ENCODE results near the gene FSTL5. TPM values are rescaled to one million over a fixed set of nuclear protein-coding genes. Genes with fewer than 3 reads are reported as not detected.

The FSTL5 gene
- total RNA-seq, 1 experiment from 2014 or later, result 29.4 TPM

GRCh38 chr4:161642708-161643107 is 521.1 kb downstream of the FSTL5 start:
- POLR2A ChIA-PET (ENCODE audit: unreplicated experiment), result no interaction called here
- H3K27me3 ChIP-seq (ENCODE audit: insufficient read depth, low read depth), result no peaks in the 10 kb centered on the region
- no peaks in the 10 kb centered on the region for H3K4me1 ChIP-seq (replicated peaks; ENCODE audit: insufficient read depth)
- CTCF ChIA-PET, result no interaction called here
- H3K9me2 ChIP-seq (ENCODE audit: insufficient read depth), result no peaks in the 10 kb centered on the region
- no peak overlapping the region for H3K4me2 ChIP-seq
- H3K9me3 ChIP-seq (ENCODE audit: insufficient read depth, low read depth), result no peaks in the 10 kb centered on the region
- H4K20me1 ChIP-seq (ENCODE audit: insufficient read depth), result no peaks in the 10 kb centered on the region
- no peak for DNase-seq
- H3K36me3 ChIP-seq (ENCODE audit: low read depth), result no peaks in the 10 kb centered on the region
- TF ChIP-seq EZH2 (IDR thresholded peaks at IDR 0.05; ENCODE audit: low read depth) (no peak), CTCF (conservative IDR thresholded peaks at IDR 0.05) (no peak; the same call in 1 of the 2 replicates)
- BruUV-seq (replicated peaks), result no TSS peak
- no peaks in the 10 kb centered on the region for H3K79me2 ChIP-seq (ENCODE audit: low read depth)
- H2AFZ ChIP-seq, result no peak overlapping the region
- H3K27ac ChIP-seq, result no peak overlapping the region
- H3K4me3 ChIP-seq, result no peak overlapping the region
- intact Hi-C loops (cut with micrococcal nuclease; ENCODE audit: unreplicated experiment), result no loop called here
- no peaks in the 10 kb centered on the region for H3F3A ChIP-seq (ENCODE audit: insufficient read depth, low read depth)

- no peak for TF ChIP-seq EZH2 (IDR thresholded peaks at IDR 0.05; ENCODE audit: low read depth)
- TF ChIP-seq CTCF (conservative IDR thresholded peaks at IDR 0.05), result no peak
- no peak overlapping the region for H3K27ac ChIP-seq
- H3K27me3 ChIP-seq (ENCODE audit: insufficient read depth, low read depth), result no peaks in the 10 kb centered on the region
- no peak overlapping the region for H3K4me2 ChIP-seq
- H3F3A ChIP-seq (ENCODE audit: insufficient read depth, low read depth), result no peaks in the 10 kb centered on the region
- no peak for DNase-seq
- CTCF ChIA-PET, result no interaction called here
- POLR2A ChIA-PET (ENCODE audit: unreplicated experiment), result no interaction called here
- H3K79me2 ChIP-seq (ENCODE audit: low read depth), result no peaks in the 10 kb centered on the region
- no peak overlapping the region for H3K4me3 ChIP-seq
- BruUV-seq (replicated peaks), result no TSS peak
- H4K20me1 ChIP-seq (ENCODE audit: insufficient read depth), result no peaks in the 10 kb centered on the region
- H3K9me2 ChIP-seq (ENCODE audit: insufficient read depth), result no peaks in the 10 kb centered on the region
- H2AFZ ChIP-seq, result no peak overlapping the region
- intact Hi-C loops (cut with micrococcal nuclease; ENCODE audit: unreplicated experiment), result no loop called here
- H3K9me3 ChIP-seq (ENCODE audit: insufficient read depth, low read depth), result no peaks in the 10 kb centered on the region
- no peaks in the 10 kb centered on the region for H3K4me1 ChIP-seq (replicated peaks; ENCODE audit: insufficient read depth)
- no peaks in the 10 kb centered on the region for H3K36me3 ChIP-seq (ENCODE audit: low read depth)
Observed at GRCh38 chr4:161629694-161630441, 533.9 kb downstream of the FSTL5 start.

DNA sequence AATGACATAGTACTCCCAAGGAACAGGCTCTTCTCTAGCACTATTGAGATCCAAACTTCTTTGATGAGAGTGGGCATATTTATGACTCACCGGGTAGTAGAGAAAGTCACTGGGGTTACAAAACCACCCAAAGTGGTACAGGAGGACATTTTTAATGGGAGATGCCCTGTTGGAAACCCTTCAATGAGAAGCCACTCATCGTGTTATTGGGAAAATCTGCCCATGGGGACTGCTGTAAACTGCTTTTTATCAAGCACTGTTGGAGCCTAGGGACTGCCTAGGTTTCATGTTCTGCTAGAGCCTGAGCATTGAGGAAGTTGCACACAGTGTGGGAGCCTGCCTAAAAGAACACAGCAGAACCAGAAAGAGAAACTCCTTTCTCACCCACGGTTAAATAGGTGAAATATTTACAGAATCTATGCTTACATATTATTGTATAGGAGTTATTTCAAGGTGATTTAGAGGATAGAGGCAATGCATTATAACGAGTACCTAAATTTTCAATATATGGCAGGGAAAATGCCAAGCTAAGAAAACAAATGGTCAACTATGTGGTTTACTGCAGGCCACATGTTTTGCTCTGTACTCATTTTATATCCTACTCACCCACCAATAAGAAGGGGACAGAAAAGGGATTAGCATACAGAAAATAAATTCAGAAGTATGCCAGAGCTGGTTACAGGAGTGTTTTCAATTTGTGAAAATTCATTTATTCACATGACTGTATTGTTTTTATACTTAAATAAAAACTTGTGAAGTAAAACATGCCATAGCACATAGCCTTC is 559.1 kb downstream of the FSTL5 start:
- no peaks in the 10 kb centered on the region for H3K9me2 ChIP-seq (ENCODE audit: insufficient read depth)
- no peak for DNase-seq
- no peaks in the 10 kb centered on the region for H3K36me3 ChIP-seq (ENCODE audit: low read depth)
- H3K4me3 ChIP-seq, result no peak overlapping the region
- H4K20me1 ChIP-seq (ENCODE audit: insufficient read depth), result no peaks in the 10 kb centered on the region
- intact Hi-C loops (cut with micrococcal nuclease; ENCODE audit: unreplicated experiment), result no loop called here
- no peaks in the 10 kb centered on the region for H3K27me3 ChIP-seq (ENCODE audit: insufficient read depth, low read depth)
- H3K4me1 ChIP-seq (replicated peaks; ENCODE audit: insufficient read depth), result no peaks in the 10 kb centered on the region
- H3F3A ChIP-seq (ENCODE audit: insufficient read depth, low read depth), result no peaks in the 10 kb centered on the region
- BruUV-seq (replicated peaks), result no TSS peak
- ChIA-PET CTCF (no interaction called here), POLR2A (ENCODE audit: unreplicated experiment) (no interaction called here)
- H2AFZ ChIP-seq, result no peak overlapping the region
- H3K27ac ChIP-seq, result no peak overlapping the region
- TF ChIP-seq CTCF (conservative IDR thresholded peaks at IDR 0.05) (no peak), EZH2 (IDR thresholded peaks at IDR 0.05; ENCODE audit: low read depth) (no peak)
- no peaks in the 10 kb centered on the region for H3K79me2 ChIP-seq (ENCODE audit: low read depth)
- no peaks in the 10 kb centered on the region for H3K9me3 ChIP-seq (ENCODE audit: insufficient read depth, low read depth)
- H3K4me2 ChIP-seq, result no peak overlapping the region
